Measurements from ENCODE around the gene SLC26A9. TPM values are rescaled to one million over a fixed set of nuclear protein-coding genes. Genes with fewer than 3 reads are reported as not detected.

Gene SLC26A9
- total RNA-seq, 1 experiment from 2014 or later = 0.15 TPM

- Mint-ChIP-seq H3K9me3 (no peaks in the 10 kb centered on the region), H3K4me3 (no peak overlapping the region), H3K36me3 (no peaks in the 10 kb centered on the region), H3K27me3 (ENCODE audit: low read depth) (no peaks in the 10 kb centered on the region; the same call in 1 of the 2 replicates), H3K4me1 (peaks cover 9% of the 10 kb centered on the region), H3K27ac (no peak overlapping the region)
- no peak for TF ChIP-seq ZNF512 (CRISPR knock-in tag; IDR thresholded peaks at IDR 0.05; ENCODE audit: borderline replicate concordance)
- TF ChIP-seq ZNF416 (CRISPR knock-in tag; IDR thresholded peaks at IDR 0.05) = no peak
- TF ChIP-seq ELF4 (CRISPR knock-in tag; IDR thresholded peaks at IDR 0.05; ENCODE audit: low read depth) = no peak
- TF ChIP-seq, protein P1, sequence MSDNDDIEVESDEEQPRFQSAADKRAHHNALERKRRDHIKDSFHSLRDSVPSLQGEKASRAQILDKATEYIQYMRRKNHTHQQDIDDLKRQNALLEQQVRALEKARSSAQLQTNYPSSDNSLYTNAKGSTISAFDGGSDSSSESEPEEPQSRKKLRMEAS (CRISPR knock-in tag; IDR thresholded peaks at IDR 0.05) = no peak
- no peak for TF ChIP-seq GABPB1 (CRISPR knock-in tag; IDR thresholded peaks at IDR 0.05)
- TF ChIP-seq ZNF532 (CRISPR knock-in tag; IDR thresholded peaks at IDR 0.05; ENCODE audit: borderline replicate concordance) = no peak
- TF ChIP-seq JUN (CRISPR knock-in tag; IDR thresholded peaks at IDR 0.05) = no peak
- TF ChIP-seq, protein P2, sequence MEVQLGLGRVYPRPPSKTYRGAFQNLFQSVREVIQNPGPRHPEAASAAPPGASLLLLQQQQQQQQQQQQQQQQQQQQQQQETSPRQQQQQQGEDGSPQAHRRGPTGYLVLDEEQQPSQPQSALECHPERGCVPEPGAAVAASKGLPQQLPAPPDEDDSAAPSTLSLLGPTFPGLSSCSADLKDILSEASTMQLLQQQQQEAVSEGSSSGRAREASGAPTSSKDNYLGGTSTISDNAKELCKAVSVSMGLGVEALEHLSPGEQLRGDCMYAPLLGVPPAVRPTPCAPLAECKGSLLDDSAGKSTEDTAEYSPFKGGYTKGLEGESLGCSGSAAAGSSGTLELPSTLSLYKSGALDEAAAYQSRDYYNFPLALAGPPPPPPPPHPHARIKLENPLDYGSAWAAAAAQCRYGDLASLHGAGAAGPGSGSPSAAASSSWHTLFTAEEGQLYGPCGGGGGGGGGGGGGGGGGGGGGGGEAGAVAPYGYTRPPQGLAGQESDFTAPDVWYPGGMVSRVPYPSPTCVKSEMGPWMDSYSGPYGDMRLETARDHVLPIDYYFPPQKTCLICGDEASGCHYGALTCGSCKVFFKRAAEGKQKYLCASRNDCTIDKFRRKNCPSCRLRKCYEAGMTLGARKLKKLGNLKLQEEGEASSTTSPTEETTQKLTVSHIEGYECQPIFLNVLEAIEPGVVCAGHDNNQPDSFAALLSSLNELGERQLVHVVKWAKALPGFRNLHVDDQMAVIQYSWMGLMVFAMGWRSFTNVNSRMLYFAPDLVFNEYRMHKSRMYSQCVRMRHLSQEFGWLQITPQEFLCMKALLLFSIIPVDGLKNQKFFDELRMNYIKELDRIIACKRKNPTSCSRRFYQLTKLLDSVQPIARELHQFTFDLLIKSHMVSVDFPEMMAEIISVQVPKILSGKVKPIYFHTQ (CRISPR knock-in tag; IDR thresholded peaks at IDR 0.05) = no peak
- TF ChIP-seq NR3C1 (CRISPR knock-in tag; conservative IDR thresholded peaks at IDR 0.05; ENCODE audit: low read depth) = no peak
- no peak for TF ChIP-seq SMAD3 (CRISPR knock-in tag; IDR thresholded peaks at IDR 0.05; ENCODE audit: borderline replicate concordance)
- TF ChIP-seq ZNF396 (CRISPR knock-in tag; IDR thresholded peaks at IDR 0.05; ENCODE audit: borderline replicate concordance) = no peak
- POLR2A ChIA-PET = no interaction called here
- CTCF ChIA-PET = interaction anchor here (1.7 to 4.6 kb wide), 2 partner anchors 15 to 43 kb away, joined by 6 to 26 read pairs; no protein-coding TSS in a partner anchor
- ATAC-seq (no peak), DNase-seq (ENCODE audit: low spot score) (no peak)
These were observed 18.9 kb upstream of the SLC26A9 start for GRCh38 chr1:205961991-205962820.

GRCh38 chr1:205961405-205961804, 18.1 kb upstream of the SLC26A9 start:
- no peak overlapping the region for H3K27ac Mint-ChIP-seq

More at GRCh38 chr1:205961405-205961804, 18.1 kb upstream of the SLC26A9 start:
- POLR2A ChIA-PET = no interaction called here
- H3K4me1 Mint-ChIP-seq = peaks cover 9% of the 10 kb centered on the region
- no peak overlapping the region for H3K4me3 Mint-ChIP-seq
- H3K9me3 Mint-ChIP-seq = no peaks in the 10 kb centered on the region
- CTCF ChIA-PET = interaction anchor here (1.6 to 4.6 kb wide), 3 partner anchors 16 to 43 kb away, joined by 4 to 26 read pairs (median 8); no protein-coding TSS in a partner anchor
- H3K36me3 Mint-ChIP-seq = no peaks in the 10 kb centered on the region
- no peaks in the 10 kb centered on the region; the same call in 1 of the 2 replicates for H3K27me3 Mint-ChIP-seq (ENCODE audit: low read depth)
- TF ChIP-seq FOXK1 (CRISPR knock-in tag; IDR thresholded peaks at IDR 0.05) (no peak), TEAD4 (CRISPR knock-in tag; IDR thresholded peaks at IDR 0.05) (no peak), NR3C1 (CRISPR knock-in tag; conservative IDR thresholded peaks at IDR 0.05; ENCODE audit: low read depth) (no peak), ZNF396 (CRISPR knock-in tag; IDR thresholded peaks at IDR 0.05; ENCODE audit: borderline replicate concordance) (no peak), ZBTB43 (CRISPR knock-in tag; IDR thresholded peaks at IDR 0.05) (no peak)
- TF ChIP-seq, protein P3, sequence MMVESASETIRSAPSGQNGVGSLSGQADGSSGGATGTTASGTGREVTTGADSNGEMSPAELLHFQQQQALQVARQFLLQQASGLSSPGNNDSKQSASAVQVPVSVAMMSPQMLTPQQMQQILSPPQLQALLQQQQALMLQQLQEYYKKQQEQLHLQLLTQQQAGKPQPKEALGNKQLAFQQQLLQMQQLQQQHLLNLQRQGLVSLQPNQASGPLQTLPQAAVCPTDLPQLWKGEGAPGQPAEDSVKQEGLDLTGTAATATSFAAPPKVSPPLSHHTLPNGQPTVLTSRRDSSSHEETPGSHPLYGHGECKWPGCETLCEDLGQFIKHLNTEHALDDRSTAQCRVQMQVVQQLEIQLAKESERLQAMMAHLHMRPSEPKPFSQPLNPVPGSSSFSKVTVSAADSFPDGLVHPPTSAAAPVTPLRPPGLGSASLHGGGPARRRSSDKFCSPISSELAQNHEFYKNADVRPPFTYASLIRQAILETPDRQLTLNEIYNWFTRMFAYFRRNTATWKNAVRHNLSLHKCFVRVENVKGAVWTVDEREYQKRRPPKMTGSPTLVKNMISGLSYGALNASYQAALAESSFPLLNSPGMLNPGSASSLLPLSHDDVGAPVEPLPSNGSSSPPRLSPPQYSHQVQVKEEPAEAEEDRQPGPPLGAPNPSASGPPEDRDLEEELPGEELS (CRISPR knock-in tag; IDR thresholded peaks at IDR 0.05) = no peak
- no peak for ATAC-seq
- DNase-seq (ENCODE audit: low spot score) = no peak
